ENCODE data around the gene LYZL1.
"Not testable (repeated sequence)": the region's sequence is repeated elsewhere in the genome, so short reads cannot be mapped to it uniquely, and the experiment has no call there.

The LYZL1 gene

GRCh38 chr10:29316308-29317026 lies 27.6 kb downstream of the LYZL1 start:
- DNase-seq (ENCODE audit: low read depth): no peak
- H3K4me3 ChIP-seq (ENCODE audit: low read depth, low read length): no peak overlapping the region
- TF ChIP-seq CTCF (IDR thresholded peaks at IDR 0.05; ENCODE audit: control insufficient read depth, extremely low read depth, insufficient read depth): no peak

GRCh38 chr10:29317027-29317420 lies 28.2 kb downstream of the LYZL1 start:
- no peak for TF ChIP-seq CTCF (IDR thresholded peaks at IDR 0.05; ENCODE audit: control insufficient read depth, extremely low read depth, insufficient read depth)
- no peak for DNase-seq (ENCODE audit: low read depth)
- H3K4me3 ChIP-seq (ENCODE audit: low read depth, low read length): no peak overlapping the region

GRCh38 chr10:29317423-29318021 lies 28.7 kb downstream of the LYZL1 start:
- no peak overlapping the region for H3K4me3 ChIP-seq (ENCODE audit: low read depth, low read length)
- TF ChIP-seq CTCF (IDR thresholded peaks at IDR 0.05; ENCODE audit: control insufficient read depth, extremely low read depth, insufficient read depth): no peak
- peak; percentile 18 for DNase-seq (ENCODE audit: low read depth)

- not testable (repeated sequence) for DNase-seq (ENCODE audit: low read depth); H3K4me3 ChIP-seq (ENCODE audit: low read depth, low read length)
Observed at GRCh38 chr10:29318141-29319071, 29.5 kb downstream of the LYZL1 start.

- no peak for DNase-seq (ENCODE audit: low read depth)
- no peak overlapping the region for H3K4me3 ChIP-seq (ENCODE audit: low read depth, low read length)
- TF ChIP-seq CTCF (IDR thresholded peaks at IDR 0.05; ENCODE audit: control insufficient read depth, extremely low read depth, insufficient read depth): no peak
Observed at GRCh38 chr10:29319205-29319781, 30.4 kb downstream of the LYZL1 start.

GRCh38 chr10:29320680-29321121 lies 31.8 kb downstream of the LYZL1 start:
- DNase-seq (ENCODE audit: low read depth); H3K4me3 ChIP-seq (ENCODE audit: low read depth, low read length): not testable (repeated sequence)

- no peak for DNase-seq (ENCODE audit: low read depth)
- no peak overlapping the region for H3K4me3 ChIP-seq (ENCODE audit: low read depth, low read length)
- no peak for TF ChIP-seq CTCF (IDR thresholded peaks at IDR 0.05; ENCODE audit: control insufficient read depth, extremely low read depth, insufficient read depth)
Observed at GRCh38 chr10:29321656-29322055, 32.8 kb downstream of the LYZL1 start.
